Embryonic facial prominence (tissue), 1 donor: ENCODE measurements around the gene SHROOM3.

Source experiments
- DNase-seq: peaks from one replicate; pipeline ENCODE4 v3.0.0-alpha.2; 2016; ENCODE audit errors: extremely low spot score

The SHROOM3 gene

DNA sequence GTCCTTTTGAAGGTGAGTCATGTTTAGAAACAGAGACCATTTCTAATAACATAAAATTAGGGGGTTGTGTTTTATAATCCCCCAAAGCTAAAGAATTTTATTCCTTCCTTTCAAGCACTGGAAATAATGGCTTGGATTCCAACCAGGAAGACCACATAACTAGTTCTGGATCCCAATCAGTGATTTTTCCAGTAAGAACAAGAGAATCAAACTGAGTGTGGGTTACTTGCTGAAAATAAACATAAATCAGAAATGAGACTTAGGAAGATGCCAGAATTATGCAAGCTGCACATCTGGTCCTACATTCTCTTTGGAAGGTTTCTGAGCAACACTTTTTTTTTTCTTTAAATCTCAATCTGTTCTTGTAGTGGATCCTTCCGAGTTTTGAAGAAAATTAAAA lies 386.6 kb downstream of the SHROOM3 start:
- peak; percentile 41 for DNase-seq

DNA sequence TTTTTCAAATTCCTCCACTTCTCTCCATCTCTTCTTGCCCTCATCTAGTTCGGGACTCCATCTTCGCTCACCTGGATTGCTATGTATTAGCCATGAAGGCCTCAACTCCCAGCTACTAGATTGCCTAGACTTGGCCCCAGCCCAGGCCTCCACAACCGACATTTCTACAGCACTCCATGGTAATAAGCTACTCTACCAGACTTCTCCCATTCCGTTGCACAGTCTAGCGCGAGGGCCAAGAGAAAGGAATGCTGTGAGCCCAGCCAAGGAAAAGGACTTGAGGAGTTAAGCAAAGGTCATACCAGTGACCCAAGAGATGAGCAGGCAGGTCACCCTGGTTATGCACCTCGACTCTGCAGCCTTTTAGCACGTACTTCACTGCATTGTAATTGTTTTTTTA lies 387.3 kb downstream of the SHROOM3 start:
- DNase-seq, result no peak

DNA sequence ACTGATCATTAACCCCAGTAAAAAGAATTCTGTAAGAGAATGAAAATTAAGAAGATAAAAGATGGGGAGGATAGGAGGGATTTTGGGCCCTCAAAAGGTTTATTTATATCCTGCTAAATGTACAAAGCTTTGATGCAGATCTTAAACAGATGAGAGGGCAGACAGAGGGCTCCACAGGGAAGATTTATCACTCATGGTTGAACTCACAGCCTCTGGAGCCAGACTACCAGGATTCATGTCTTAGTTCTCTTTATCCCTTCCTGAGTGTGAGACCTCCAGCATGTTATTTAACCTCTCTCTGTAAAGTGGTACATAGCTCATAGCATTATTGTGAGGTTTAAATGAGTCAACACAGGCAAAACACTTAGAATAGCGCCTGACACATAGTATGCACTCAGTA lies 388.5 kb downstream of the SHROOM3 start:
- no peak for DNase-seq

DNA sequence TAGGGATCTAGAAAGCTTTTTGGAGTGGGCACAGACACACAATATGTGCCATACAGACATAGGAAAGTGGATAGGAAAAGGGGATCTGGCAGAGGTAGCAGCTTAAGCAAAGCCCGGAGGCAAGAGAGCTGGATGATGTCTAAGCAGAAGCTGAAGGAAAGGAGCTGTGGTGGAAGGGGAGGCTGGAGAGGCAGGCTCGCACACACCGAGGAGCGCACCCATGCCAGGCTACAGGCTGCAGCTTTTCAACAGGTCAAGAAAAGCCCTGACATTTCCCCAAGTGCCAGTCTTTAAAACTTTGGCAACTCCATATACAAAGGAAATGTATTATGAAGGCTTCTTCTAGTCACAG lies 395.6 kb downstream of the SHROOM3 start:
- DNase-seq, result no peak

DNA sequence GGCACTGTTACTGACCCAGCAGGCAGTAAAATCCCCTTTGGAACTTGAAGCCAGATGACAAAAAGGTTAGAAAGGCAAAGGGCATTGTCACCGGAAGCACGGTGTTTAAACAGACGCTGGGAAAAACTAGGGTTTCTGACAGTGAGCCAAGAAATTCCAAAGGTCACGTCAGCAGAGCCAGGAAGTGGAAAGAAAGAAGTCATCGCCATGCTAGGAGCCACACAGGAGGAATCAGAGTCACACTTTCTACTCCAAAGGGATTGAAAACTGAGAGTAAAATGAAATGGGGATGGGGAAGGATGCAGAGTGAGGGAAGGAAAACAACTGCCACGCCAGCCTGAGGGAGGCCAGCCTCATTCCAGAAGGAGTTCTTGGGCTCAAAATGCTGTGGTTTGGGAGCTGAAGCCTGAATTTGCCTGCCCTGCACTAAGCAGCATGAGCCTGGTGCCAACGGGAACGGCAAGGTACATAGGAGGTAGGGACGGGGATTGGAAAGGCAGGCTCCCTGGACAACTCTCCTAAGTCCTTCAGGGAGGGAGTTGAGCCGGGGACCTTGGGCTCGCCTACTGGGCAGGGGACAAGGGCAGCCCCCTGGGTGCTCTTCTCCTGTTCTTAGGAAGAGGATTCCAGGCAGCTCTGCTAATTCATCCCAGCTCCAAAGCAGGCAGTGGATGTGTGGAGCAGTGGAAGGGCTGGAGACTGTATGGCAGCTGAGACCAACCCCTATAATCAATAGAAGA lies 396.1 kb downstream of the SHROOM3 start:
- DNase-seq, result no peak

DNA sequence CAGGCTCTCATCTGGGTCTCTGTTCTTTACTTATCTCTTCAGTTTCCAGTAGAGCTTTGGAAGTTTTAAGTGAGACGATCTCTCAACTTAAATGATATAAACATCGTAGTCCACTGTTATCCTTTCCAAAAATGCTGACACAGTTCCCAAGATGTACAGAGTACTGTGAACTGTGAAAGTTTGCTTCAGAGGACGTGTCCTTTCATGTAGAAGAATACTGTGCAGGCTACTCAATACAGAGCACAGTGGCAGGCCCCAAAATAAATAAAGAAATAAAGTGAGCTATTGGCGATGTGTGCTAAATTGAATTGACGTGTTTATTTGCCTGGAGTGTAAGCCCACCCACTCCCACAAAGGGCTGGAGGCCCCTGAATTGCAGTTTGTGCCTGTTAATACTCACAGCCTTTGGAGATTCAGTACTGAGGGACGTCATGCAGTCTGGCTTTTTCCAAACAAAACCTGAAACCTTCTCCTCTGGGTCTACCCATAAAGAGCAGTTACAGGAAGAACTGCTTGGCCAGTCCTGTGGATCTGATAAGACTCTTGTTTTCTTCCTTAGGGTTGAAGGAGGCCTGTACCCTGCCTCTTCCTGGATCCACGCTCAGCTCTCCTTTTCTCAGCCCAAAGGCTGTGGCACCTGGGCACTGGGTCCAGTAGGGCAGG lies 396.8 kb downstream of the SHROOM3 start:
- DNase-seq, result no peak
